ENCODE data around the gene CERS5.
A peak's percentile ranks its signal among the peaks of the same experiment; 100 is the strongest.
"Not testable (repeated sequence)": the region's sequence is repeated elsewhere in the genome, so short reads cannot be mapped to it uniquely, and the experiment has no call there.

Gene CERS5

DNA sequence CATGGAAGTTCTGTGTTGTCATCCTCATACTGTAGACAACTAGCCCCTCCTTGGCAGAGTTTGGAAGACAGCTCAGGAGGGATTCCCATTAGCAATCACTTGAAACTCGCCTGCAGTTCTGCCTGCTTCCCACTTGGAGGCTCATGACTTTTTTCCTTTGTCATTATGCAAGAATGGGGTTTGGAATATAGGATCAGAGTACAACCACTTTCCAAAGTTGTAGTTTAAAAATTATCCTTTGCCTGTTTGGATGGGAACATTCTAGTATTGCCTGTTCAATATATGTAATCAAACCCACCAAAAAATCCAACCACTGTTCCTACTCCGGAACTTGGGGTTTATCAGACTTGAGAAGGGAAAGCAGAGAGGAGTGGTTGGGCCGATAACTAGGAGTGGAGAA, 65.5 kb downstream of the CERS5 start:
- no peak for DNase-seq

DNA sequence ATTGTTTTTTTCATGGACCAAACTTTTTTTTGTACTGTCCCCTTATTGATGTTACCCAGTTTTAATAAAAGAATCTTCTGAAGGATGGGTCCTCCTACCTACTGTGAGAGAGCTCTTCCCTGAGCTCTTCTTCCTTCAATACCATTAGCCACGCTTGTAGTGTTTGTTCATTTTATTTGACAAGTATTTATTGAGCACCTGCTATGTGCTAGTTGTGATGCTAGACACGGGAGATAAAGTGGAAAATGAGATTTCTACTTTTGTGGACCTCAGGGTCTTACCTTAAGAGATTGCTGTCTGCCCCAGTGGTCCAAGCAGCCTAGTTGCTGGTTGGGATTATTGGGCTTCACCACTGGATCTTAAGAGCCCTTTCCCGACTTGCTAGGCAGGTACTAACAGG, 66.6 kb downstream of the CERS5 start:
- no peak for DNase-seq

GRCh38 chr12:50099302-50100008, 67.7 kb downstream of the CERS5 start:
- DNase-seq: no peak

GRCh38 chr12:50097952-50098351, 69.2 kb downstream of the CERS5 start:
- DNase-seq: no peak

- no peak for DNase-seq
These were observed 76.8 kb downstream of the CERS5 start for GRCh38 chr12:50090391-50090790.

DNA sequence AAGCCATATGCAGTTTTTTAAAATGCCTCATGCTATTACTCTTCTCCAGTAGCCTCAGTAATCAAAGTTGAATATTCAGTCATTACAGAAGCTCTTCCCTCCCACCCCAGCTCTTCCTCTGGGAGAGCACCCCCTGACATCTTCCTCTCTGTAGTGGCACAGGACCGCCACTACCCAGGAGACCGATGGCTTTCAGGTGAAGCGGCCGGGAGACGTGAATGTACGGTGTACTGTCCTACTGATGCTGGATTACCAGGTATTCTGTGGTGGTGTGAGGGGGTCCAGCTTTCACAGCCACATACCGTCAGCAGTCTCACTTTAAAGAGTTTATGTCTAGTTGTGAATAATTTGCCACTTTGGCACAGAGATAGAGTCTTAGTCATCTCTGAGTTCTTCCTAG, 77.4 kb downstream of the CERS5 start:
- DNase-seq: no peak

DNA sequence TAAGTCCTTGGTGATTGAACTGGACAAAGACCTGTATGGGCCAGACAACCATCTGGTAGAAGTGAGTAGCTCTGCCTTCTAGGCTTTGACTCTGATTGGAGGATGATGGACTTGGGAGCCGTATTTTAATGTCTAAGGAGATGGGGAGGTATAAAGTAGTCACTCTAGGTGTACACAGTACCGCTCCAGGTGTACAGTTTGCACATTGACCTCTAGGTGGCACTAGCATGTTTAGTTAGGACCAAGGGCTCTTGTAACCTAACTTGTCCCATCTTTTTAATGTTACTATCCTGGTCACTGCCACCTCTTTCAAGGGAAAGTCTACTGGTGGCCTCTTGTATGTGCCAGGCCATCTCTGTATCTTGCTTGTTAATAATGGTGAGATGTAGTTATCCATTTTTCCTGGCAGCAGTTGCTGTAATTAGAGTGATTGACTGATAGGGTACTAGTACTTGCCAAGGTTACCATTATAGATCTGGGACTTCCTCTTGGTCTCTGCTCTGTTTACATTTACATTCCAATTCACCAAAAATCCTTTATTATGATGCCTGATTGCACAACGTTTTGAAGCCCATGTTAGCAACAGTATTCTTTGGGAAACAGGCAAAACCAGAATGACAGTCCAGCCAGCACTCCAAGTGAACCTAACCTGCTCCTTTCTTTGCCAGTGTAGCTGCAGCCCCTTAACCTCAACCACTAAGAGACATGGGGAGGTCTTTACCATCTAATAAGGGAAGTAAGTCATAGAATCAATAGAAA, 78.4 kb downstream of the CERS5 start:
- peak; percentile 51 for DNase-seq

- no peak for DNase-seq
These were observed 79.2 kb downstream of the CERS5 start for GRCh38 chr12:50087995-50088394.

GRCh38 chr12:50087151-50087550, 80.0 kb downstream of the CERS5 start:
- no peak for DNase-seq

DNA sequence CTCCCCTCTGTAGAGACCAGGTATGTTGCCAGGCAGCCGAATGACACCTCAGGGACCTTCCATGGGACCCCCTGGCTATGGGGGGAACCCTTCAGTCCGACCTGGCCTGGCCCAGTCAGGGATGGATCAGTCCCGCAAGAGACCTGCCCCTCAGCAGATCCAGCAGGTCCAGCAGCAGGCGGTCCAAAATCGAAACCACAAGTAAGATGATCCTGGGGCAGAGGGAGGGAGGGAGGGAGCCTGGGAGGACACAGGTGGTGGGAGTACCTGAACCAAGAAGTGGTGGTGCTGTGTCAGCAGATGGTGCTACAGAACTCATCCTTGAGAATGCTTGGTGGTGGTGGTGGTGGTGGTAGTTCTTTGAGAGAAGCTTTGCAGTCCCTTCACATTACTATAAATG, 81.0 kb downstream of the CERS5 start:
- no peak for DNase-seq

DNA sequence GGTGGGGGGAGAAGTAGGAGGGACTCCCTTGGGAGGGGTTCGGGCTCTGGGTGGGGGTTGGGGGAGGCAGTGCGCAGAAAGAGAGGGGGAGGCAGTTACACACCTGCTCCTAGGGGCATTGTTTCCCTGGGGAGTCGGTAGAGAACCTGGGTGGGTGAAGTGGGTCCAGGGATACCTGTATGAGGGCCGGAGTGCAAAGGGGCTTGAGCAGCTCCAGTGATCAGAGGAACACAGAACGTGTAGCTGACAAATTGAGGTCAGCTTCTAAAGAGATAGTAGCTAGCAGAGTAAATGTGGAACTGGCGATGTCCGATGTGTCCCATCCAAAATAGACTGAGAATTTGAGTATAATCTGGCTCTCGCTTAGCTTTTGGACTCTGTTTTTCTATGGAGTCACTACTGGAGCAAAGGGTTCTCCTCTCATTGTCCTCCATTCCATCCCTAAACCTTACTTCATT, 81.5 kb downstream of the CERS5 start:
- peak; percentile 55 for DNase-seq

DNA sequence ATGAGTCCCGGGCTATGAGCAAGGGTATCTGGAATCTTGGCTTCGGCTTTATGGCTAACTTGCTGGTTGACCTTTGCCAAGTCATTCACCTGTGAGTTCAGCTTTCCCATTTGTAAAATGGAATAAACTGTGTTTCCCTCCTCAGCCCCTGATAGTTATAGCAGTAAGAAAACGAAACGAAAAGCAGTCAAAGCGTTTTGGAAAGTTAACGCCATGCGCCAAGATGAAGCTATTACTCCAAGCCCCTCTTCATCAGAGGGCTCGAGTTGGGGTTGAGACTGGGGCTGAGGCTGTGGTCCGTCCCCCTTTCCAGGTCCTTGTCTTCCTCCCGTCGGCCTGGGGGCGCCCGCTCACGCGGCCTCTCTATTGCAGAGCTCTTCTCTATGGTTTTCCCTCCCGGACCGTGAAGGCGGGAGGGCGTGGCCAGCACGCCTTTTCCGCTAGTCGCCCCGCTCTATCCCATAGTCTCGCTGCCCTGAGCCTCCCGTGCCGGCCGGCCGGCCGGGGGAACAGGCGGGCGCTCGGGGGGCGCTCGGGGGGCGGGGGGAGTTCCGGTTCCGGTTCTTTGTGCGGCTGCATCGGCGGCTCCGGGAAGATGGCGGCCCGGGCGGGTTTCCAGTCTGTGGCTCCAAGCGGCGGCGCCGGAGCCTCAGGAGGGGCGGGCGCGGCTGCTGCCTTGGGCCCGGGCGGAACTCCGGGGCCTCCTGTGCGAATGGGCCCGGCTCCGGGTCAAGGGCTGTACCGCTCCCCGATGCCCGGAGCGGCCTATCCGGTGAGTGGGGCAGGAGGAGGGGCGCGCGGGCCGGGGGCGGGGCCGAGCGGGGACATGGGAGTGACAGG, 82.2 kb downstream of the CERS5 start, which contains the start of gene SMARCD1:
TSS of gene SMARCD1 (plus strand) at position 568 of the 840 bp plus-strand sequence. CDS start at position 596, 28 bp downstream.
- DNase-seq: peak; percentile 93

DNA sequence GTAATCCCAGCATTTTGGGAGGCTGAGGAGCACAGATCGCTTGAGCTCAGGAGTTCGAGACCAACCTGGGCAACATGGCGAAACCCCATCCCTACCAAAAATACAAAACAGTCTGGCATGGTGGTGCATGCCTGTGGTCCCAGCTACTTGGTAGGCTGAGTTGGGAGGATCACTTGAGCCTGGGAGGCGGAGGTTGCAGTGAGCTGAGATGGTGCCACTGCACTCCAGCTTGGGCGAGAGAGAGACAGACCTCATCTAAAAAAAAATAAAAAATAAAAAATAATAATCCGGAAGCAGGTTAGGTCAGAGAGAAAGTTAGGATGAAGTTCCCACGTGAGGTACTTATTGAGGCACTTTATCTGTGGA, 82.8 kb downstream of the CERS5 start:
- DNase-seq: not testable (repeated sequence)

- DNase-seq: no peak
These were observed 83.9 kb downstream of the CERS5 start for GRCh38 chr12:50083301-50083700.

DNA sequence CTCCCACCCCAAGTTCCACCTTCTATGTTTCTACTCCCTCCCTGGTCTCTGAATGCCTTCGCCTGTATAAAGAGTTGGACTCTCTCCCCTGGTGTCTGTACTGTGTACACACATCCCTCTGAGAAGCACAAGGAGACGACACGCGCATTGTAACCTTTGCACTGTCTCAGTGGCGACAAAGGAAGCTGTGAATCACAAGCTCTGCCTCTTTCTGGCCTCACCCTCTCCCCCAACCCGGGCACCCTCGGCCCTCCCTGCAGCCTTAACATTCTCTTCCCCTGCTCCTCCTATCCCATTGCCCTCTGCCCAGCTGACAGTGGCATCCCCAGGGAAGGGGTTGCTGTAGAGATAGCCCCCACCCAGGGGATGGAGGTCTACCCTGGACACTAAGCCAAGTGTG, 84.5 kb downstream of the CERS5 start:
- DNase-seq: no peak

- no peak for DNase-seq
These were observed 85.9 kb downstream of the CERS5 start for GRCh38 chr12:50081096-50081808.

DNA sequence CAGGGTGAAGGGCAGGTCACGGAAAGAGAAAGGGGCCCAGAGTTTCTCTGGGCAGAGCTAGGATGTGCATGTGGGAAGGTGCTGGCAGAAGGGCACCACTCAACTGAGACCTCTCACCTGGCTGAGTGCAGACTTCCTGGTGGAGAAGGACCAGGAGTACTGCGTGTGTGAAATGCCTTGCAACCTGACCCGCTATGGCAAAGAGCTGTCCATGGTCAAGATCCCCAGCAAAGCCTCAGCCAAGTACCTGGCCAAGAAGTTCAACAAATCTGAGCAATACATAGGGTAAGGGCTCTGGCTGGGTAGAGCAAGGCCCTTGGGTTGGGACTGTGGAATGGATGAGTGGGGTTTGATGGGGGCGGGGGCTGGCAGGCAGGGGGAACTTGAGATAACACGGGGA, 87.4 kb downstream of the CERS5 start:
- no peak for DNase-seq
